H1 (cell line): ENCODE results near the gene GTF2A1. TPM values are rescaled to one million over a fixed set of nuclear protein-coding genes. Genes with fewer than 3 reads are reported as not detected.

Experiments
- CTCF ChIA-PET: fragments of 300-600 bp; sonication (Branson Sonifier 250); formaldehyde crosslinking; loops from one replicate; lab custom pipeline; 2021; ENCODE audit not compliant: partially characterized antibody; lab: Charles Lee
- POLR2A ChIA-PET: fragments of 300-600 bp; sonication (Branson Sonifier 250); formaldehyde crosslinking; loops from one replicate; lab custom pipeline; 2021; ENCODE audit warnings: inconsistent platforms; ENCODE audit not compliant: partially characterized antibody; lab: Charles Lee
- DNase-seq, 2 experiments: peaks; one replicate each; pipeline versions ENCODE4 v3.0.0 to v3.0.0-alpha.2; 2010 to 2022; ENCODE audit warnings: low spot score in 2 of 2, low read depth in 1 of 2, mixed read lengths in 1 of 2
- FAIRE-seq: peaks from 2 replicates; lab custom pipeline; 2011; peaks lifted over from hg19 to GRCh38; lab: Jason Lieb, UNC
- H2AFZ ChIP-seq: 2 replicates; pipeline ENCODE4 v1.8.1; 2012; ENCODE audit warnings: low read length, inconsistent platforms
- H2AK5ac ChIP-seq: 2 replicates; pipeline ENCODE4 v1.6.1; 2013; ENCODE audit warnings: low read depth, low read length
- H2BK120ac ChIP-seq: replicated peaks from 2 replicates; pipeline ENCODE3; 2013; ENCODE audit warnings: low read depth, low read length, inconsistent platforms
- H2BK12ac ChIP-seq: 2 replicates; pipeline ENCODE4 v1.6.1; 2013; ENCODE audit warnings: low read depth, low read length
- H2BK15ac ChIP-seq: 2 replicates; pipeline ENCODE4 v1.6.1; 2013; ENCODE audit warnings: low read length
- H2BK20ac ChIP-seq: 2 replicates; pipeline ENCODE4 v1.6.1; 2013; ENCODE audit warnings: low read length
- H2BK5ac ChIP-seq: 2 replicates; pipeline ENCODE4 v1.6.1; 2013; ENCODE audit warnings: low read depth, low read length
- H3K14ac ChIP-seq: 2 replicates; pipeline ENCODE4 v1.6.1; 2013; ENCODE audit warnings: inconsistent platforms; ENCODE audit not compliant: insufficient read length
- H3K18ac ChIP-seq: 2 replicates; pipeline ENCODE4 v1.6.1; 2013; ENCODE audit warnings: low read length; ENCODE audit errors: extremely low read depth
- H3K23ac ChIP-seq: 2 replicates; pipeline ENCODE4 v1.6.1; 2013; ENCODE audit warnings: inconsistent platforms; ENCODE audit not compliant: insufficient read length
- H3K23me2 ChIP-seq: 2 replicates; pipeline ENCODE4 v1.6.1; 2013; ENCODE audit warnings: low read depth, low read length
- H3K27ac ChIP-seq: 2 replicates; pipeline ENCODE4 v1.6.1; 2011; ENCODE audit warnings: low read depth, low read length, inconsistent platforms
- H3K27me3 ChIP-seq, 4 experiments: replicated peaks in 1 of 4; 1 replicate in 1 of 4; 2 replicates in 3 of 4; pipeline versions ENCODE4 v1.6.1 to v1.8.1; 2011 to 2013; ENCODE audit warnings: low read length in 3 of 4, mild to moderate bottlenecking in 3 of 4, inconsistent platforms in 2 of 4, mixed read lengths in 2 of 4, moderate library complexity in 1 of 4; ENCODE audit not compliant: control insufficient read depth in 3 of 4, insufficient read depth in 3 of 4; ENCODE audit errors: extremely low read depth in 1 of 4
- H3K36me3 ChIP-seq, 4 experiments: 2 replicates each; pipeline versions ENCODE4 v1.6.1 to v1.8.1; 2011 to 2013; ENCODE audit warnings: mild to moderate bottlenecking in 4 of 4, low read length in 3 of 4, moderate library complexity in 2 of 4, control low read depth in 1 of 4, inconsistent platforms in 1 of 4; ENCODE audit not compliant: insufficient read depth in 4 of 4, control insufficient read depth in 2 of 4
- H3K4ac ChIP-seq: replicated peaks from 2 replicates; pipeline ENCODE3; 2013; ENCODE audit warnings: low read length, low read depth, mixed read lengths, inconsistent platforms; ENCODE audit not compliant: insufficient read length
- H3K4me1 ChIP-seq, 4 experiments: replicated peaks in 1 of 4; 1 replicate in 1 of 4; 2 replicates in 3 of 4; pipeline versions ENCODE4 v1.6.1 to v1.8.1; 2011 to 2013; ENCODE audit warnings: low read length in 3 of 4, inconsistent platforms in 2 of 4, mixed read lengths in 1 of 4; ENCODE audit not compliant: insufficient read depth in 4 of 4, control insufficient read depth in 3 of 4
- H3K4me2 ChIP-seq, 2 experiments: 2 replicates each; pipeline versions ENCODE4 v1.6.1 to v1.8.1; 2011 to 2013; ENCODE audit warnings: low read depth in 2 of 2, low read length in 2 of 2, control low read depth in 1 of 2, inconsistent platforms in 1 of 2, mild to moderate bottlenecking in 1 of 2; ENCODE audit not compliant: insufficient read depth in 1 of 2
- H3K4me3 ChIP-seq, 4 experiments: fragments of 200-600, 300-600 bp in 1 of 4; sonication (generic), shearing (Covaris generic), sonication (Bioruptor Twin) in 1 of 4; 2 replicates each; pipeline versions ENCODE4 v1.5.1 to v1.8.1; 2011 to 2016; ENCODE audit warnings: low read length in 4 of 4, low read depth in 3 of 4, control low read depth in 2 of 4, inconsistent platforms in 2 of 4, mild to moderate bottlenecking in 2 of 4, mixed read lengths in 1 of 4, moderate library complexity in 1 of 4; ENCODE audit not compliant: insufficient read depth in 2 of 4; ENCODE audit errors: extremely low read depth in 1 of 4
- H3K56ac ChIP-seq: replicated peaks from 2 replicates; pipeline ENCODE3; 2013; ENCODE audit warnings: low read depth, mild to moderate bottlenecking, mixed read lengths, low read length, inconsistent platforms; ENCODE audit not compliant: insufficient read length
- H3K79me1 ChIP-seq: 2 replicates; pipeline ENCODE4 v1.6.1; 2013; ENCODE audit warnings: low read depth, low read length, control low read depth
- H3K79me2 ChIP-seq, 2 experiments: 2 replicates each; pipeline versions ENCODE4 v1.6.1 to v1.8.1; 2012 to 2013; ENCODE audit warnings: low read length in 2 of 2, mild to moderate bottlenecking in 2 of 2, inconsistent platforms in 1 of 2; ENCODE audit not compliant: insufficient read depth in 2 of 2, control insufficient read depth in 1 of 2
- H3K9ac ChIP-seq, 4 experiments: replicated peaks in 1 of 4; 1 replicate in 1 of 4; 2 replicates in 3 of 4; pipeline versions ENCODE4 v1.6.1 to v1.8.1; 2011 to 2013; ENCODE audit warnings: low read depth in 3 of 4, low read length in 3 of 4, control low read depth in 2 of 4, mild to moderate bottlenecking in 2 of 4, moderate library complexity in 2 of 4, inconsistent platforms in 1 of 4; ENCODE audit errors: extremely low read depth in 1 of 4
- H3K9me3 ChIP-seq, 2 experiments: 2 replicates each; pipeline versions ENCODE4 v1.6.1 to v1.8.1; 2012 to 2013; ENCODE audit warnings: mild to moderate bottlenecking in 2 of 2, moderate library complexity in 2 of 2, control low read depth in 1 of 2, inconsistent platforms in 1 of 2, low read depth in 1 of 2, low read length in 1 of 2, mixed read lengths in 1 of 2; ENCODE audit not compliant: insufficient read depth in 2 of 2
- H4K20me1 ChIP-seq, 2 experiments: replicated peaks in 1 of 2; 2 replicates each; pipeline versions ENCODE3 to v1.8.1; 2011 to 2013; ENCODE audit warnings: inconsistent platforms in 2 of 2, low read length in 2 of 2, mild to moderate bottlenecking in 1 of 2; ENCODE audit not compliant: insufficient read depth in 2 of 2, control insufficient read depth in 1 of 2
- H4K5ac ChIP-seq: 2 replicates; pipeline ENCODE4 v1.6.1; 2013; ENCODE audit warnings: low read length, low read depth, mixed read lengths, inconsistent platforms; ENCODE audit not compliant: insufficient read length
- H4K8ac ChIP-seq: 2 replicates; pipeline ENCODE4 v1.8.0; 2013; ENCODE audit warnings: mild to moderate bottlenecking, moderate library complexity, low read length, inconsistent platforms; ENCODE audit not compliant: insufficient read depth; ENCODE audit errors: extremely low read depth
- H4K91ac ChIP-seq: replicated peaks from 2 replicates; pipeline ENCODE3; 2013; ENCODE audit warnings: low read length, mixed read lengths, inconsistent platforms; ENCODE audit not compliant: insufficient read length
- CHD2 ChIP-seq: IDR thresholded peaks from 2 replicates; pipeline ENCODE4 v1.6.1; 2012; ENCODE audit warnings: low read length, improper control_type of control experiment
- MAFK ChIP-seq: IDR thresholded peaks from 2 replicates; pipeline ENCODE4 v1.6.1; 2012; ENCODE audit warnings: low read depth, mild to moderate bottlenecking, improper control_type of control experiment, low read length
- SIRT6 ChIP-seq: IDR thresholded peaks from one replicate; pipeline ENCODE4 v1.7.1; 2012; ENCODE audit warnings: low read length, inconsistent platforms
- TEAD4 ChIP-seq: IDR thresholded peaks from 2 replicates; pipeline ENCODE4 v1.6.1; 2012; ENCODE audit warnings: low read depth, low read length, inconsistent platforms, mixed read lengths
- WGBS, 2 experiments: shearing (Covaris generic) in 1 of 2; methylation state at CpG; one replicate each; pipeline versions ENCODE4 v1.1.6 to v1.1.7; 2013 to 2015; ENCODE audit warnings: low lambda C conversion rate in 2 of 2, mixed read lengths in 2 of 2, inconsistent platforms in 1 of 2, low coverage in 1 of 2, missing lambda C conversion rate in 1 of 2; ENCODE audit not compliant: insufficient replicate concordance in 2 of 2, insufficient coverage in 1 of 2, insufficient read length in 1 of 2; ENCODE audit errors: extremely low coverage in 1 of 2, missing lambda C conversion rate in 1 of 2; 5-methylcytosine and 5-hydroxymethylcytosine counted together
- polyA plus RNA-seq, 7 experiments: library from polyadenylated mRNA; depleted of rRNA in 3 of 7; stranded (reverse) in 5 of 7; unstranded in 2 of 7; fragments of >200 nt in 5 of 7; fragments of 200-250 nt in 2 of 7; gene quantifications; 1 replicate in 5 of 7; 2 replicates in 1 of 7; 4 replicates in 1 of 7; pipeline versions ENCODE4 v1.2.1 to v1.2.3, GENCODE V29; 2011 to 2013; ENCODE audit warnings: missing spikeins in 2 of 7, mixed read lengths in 2 of 7
- total RNA-seq: library from RNA; stranded (reverse); fragmentation: NEBNext Ultra II Directional; extraction: Animal tissue kit (Norgen Biotek cat#: 25700); gene quantifications from 2 replicates; pipeline ENCODE4 v1.2.1, GENCODE V29; 2021

The GTF2A1 gene
- total and polyA plus RNA-seq, 2 of the 8 experiments (the other 6 are each of a cell fraction or from before 2014, with no cell fraction given) = 24.1 to 57.8 TPM

GRCh38 chr14:81265636-81266169 is 44.9 kb upstream of the GTF2A1 start:
- WGBS, 2 experiments = 83% methylated on average over 3 of the region's 3 CpGs; no CpG with 5 or more reads in 1 of the 2 experiments
- FAIRE-seq = no peak
- CTCF ChIA-PET = interaction anchor here (0.6 to 20.7 kb wide), 8 partner anchors 12 to 212 kb away, joined by 3 to 426 read pairs (median 4); no protein-coding TSS in a partner anchor
- TF ChIP-seq MAFK (no peak), SIRT6 (no peak), CHD2 (no peak), TEAD4 (no peak)

More at GRCh38 chr14:81265636-81266169, 44.9 kb upstream of the GTF2A1 start:
- Histone ChIP-seq H4K8ac (no peak overlapping the region), H3K27me3 (no peaks in the 10 kb centered on the region), H3K18ac (no peak overlapping the region), H3K4me2 (no peak overlapping the region), H2BK120ac (no peak overlapping the region), H2BK5ac (no peak overlapping the region), H3K9me3 (no peaks in the 10 kb centered on the region), H3K56ac (no peak overlapping the region), H3K4ac (no peak overlapping the region), H4K20me1 (no peaks in the 10 kb centered on the region), H3K14ac (no peak overlapping the region), H3K4me1 (peaks cover 0 to 8% (median 0%) of the 10 kb centered on the region in 4 experiments; a peak in 1 of 7 replicates), H2BK12ac (no peak overlapping the region), H2AFZ (no peak overlapping the region), H2BK15ac (no peak overlapping the region), H3K27ac (no peak overlapping the region), H3K23ac (no peak overlapping the region), H2AK5ac (no peak overlapping the region), H4K91ac (no peak overlapping the region), H2BK20ac (no peak overlapping the region), H3K4me3 (no peak overlapping the region), H3K9ac (peak overlapping the region in 1 of 4 experiments; percentile 34; a peak in 1 of 7 replicates), H3K23me2 (no peaks in the 10 kb centered on the region), H3K79me2 (no peaks in the 10 kb centered on the region), H3K79me1 (no peaks in the 10 kb centered on the region), H3K36me3 (peaks cover 0 to 7% (median 0%) of the 10 kb centered on the region in 4 experiments; a peak in 2 of 8 replicates), H4K5ac (no peak overlapping the region)
- no peak for DNase-seq
- POLR2A ChIA-PET = interaction anchor here (1.2 to 1.7 kb wide), 2 partner anchors 170 to 205 kb away, joined by 3 to 4 read pairs; no protein-coding TSS in a partner anchor
